HL-60 (cell line): ENCODE data around the gene ABCC11.

Experiments
- DNase-seq, 2 experiments: peaks; one replicate each; pipeline ENCODE4 v3.0.0-alpha.2; 2010 to 2020; ENCODE audit warnings: low read depth in 1 of 2, low spot score in 1 of 2
- H3K27ac ChIP-seq: fragments of 250-450 bp; sonication (Bioruptor Pico); replicated peaks from 2 replicates; pipeline ENCODE4 v1.5.1; 2020; ENCODE audit warnings: mild to moderate bottlenecking, moderate library complexity
- H3K27me3 ChIP-seq: fragments of 250-450 bp; sonication (Bioruptor Pico); 2 replicates; pipeline ENCODE4 v1.5.1; 2021; ENCODE audit warnings: mild to moderate bottlenecking, moderate library complexity; ENCODE audit not compliant: insufficient read depth, poor library complexity, severe bottlenecking
- H3K4me3 ChIP-seq: replicated peaks from 2 replicates; pipeline ENCODE4 v1.5.1; 2011; ENCODE audit warnings: mild to moderate bottlenecking, control low read depth, low read length; ENCODE audit not compliant: insufficient read depth
- CTCF ChIP-seq: IDR thresholded peaks from one replicate; pipeline ENCODE4 v1.5.1; 2011; ENCODE audit warnings: low read length, control low read depth, inconsistent platforms; ENCODE audit not compliant: insufficient read depth
- GABPA ChIP-seq: IDR thresholded peaks from 2 replicates; pipeline ENCODE4 v1.6.1; 2012; ENCODE audit warnings: low read depth
- POLR2AphosphoS5 ChIP-seq: IDR thresholded peaks from 2 replicates; pipeline ENCODE4 v1.6.1; 2012; ENCODE audit warnings: low read depth
- REST ChIP-seq: IDR thresholded peaks from 2 replicates; pipeline ENCODE4 v1.6.1; 2012; ENCODE audit warnings: low read depth; ENCODE audit not compliant: insufficient replicate concordance
- SPI1 ChIP-seq: IDR thresholded peaks from 2 replicates; pipeline ENCODE4 v1.6.1; 2012; ENCODE audit warnings: low read depth, mild to moderate bottlenecking, borderline replicate concordance

The ABCC11 gene

GRCh38 chr16:48140821-48141220, 106.5 kb downstream of the ABCC11 start:
- TF ChIP-seq CTCF (no peak), SPI1 (no peak), REST (no peak), GABPA (no peak), POLR2AphosphoS5 (no peak)
- no peak for DNase-seq
- H3K27me3 ChIP-seq, result peaks cover 4% of the 10 kb centered on the region
- H3K27ac ChIP-seq, result no peak overlapping the region
- no peak overlapping the region for H3K4me3 ChIP-seq

- TF ChIP-seq SPI1, result no peak
- no peak for TF ChIP-seq REST
- no peak for TF ChIP-seq GABPA
- TF ChIP-seq POLR2AphosphoS5, result no peak
- no peak for TF ChIP-seq CTCF
- no peak overlapping the region for H3K4me3 ChIP-seq
- H3K27ac ChIP-seq, result no peak overlapping the region
- no peak for DNase-seq
- peaks cover 4% of the 10 kb centered on the region for H3K27me3 ChIP-seq
These were observed 107.8 kb downstream of the ABCC11 start for GRCh38 chr16:48139517-48139916.

GRCh38 chr16:48138543-48138942, 108.8 kb downstream of the ABCC11 start:
- no peak for DNase-seq
- no peak for TF ChIP-seq GABPA
- no peak for TF ChIP-seq SPI1
- no peak for TF ChIP-seq POLR2AphosphoS5
- no peak for TF ChIP-seq REST
- TF ChIP-seq CTCF, result no peak
- Histone ChIP-seq H3K27me3 (peaks cover 4% of the 10 kb centered on the region), H3K4me3 (no peak overlapping the region), H3K27ac (no peak overlapping the region)
